ENCODE results near the gene SESTD1. TPM values are rescaled to one million over a fixed set of nuclear protein-coding genes. Genes with fewer than 3 reads are reported as not detected.
A peak's percentile ranks its signal among the peaks of the same experiment; 100 is the strongest.

SESTD1 gene
- total RNA-seq, 1 experiment from 2014 or later: 26.9 TPM

DNA sequence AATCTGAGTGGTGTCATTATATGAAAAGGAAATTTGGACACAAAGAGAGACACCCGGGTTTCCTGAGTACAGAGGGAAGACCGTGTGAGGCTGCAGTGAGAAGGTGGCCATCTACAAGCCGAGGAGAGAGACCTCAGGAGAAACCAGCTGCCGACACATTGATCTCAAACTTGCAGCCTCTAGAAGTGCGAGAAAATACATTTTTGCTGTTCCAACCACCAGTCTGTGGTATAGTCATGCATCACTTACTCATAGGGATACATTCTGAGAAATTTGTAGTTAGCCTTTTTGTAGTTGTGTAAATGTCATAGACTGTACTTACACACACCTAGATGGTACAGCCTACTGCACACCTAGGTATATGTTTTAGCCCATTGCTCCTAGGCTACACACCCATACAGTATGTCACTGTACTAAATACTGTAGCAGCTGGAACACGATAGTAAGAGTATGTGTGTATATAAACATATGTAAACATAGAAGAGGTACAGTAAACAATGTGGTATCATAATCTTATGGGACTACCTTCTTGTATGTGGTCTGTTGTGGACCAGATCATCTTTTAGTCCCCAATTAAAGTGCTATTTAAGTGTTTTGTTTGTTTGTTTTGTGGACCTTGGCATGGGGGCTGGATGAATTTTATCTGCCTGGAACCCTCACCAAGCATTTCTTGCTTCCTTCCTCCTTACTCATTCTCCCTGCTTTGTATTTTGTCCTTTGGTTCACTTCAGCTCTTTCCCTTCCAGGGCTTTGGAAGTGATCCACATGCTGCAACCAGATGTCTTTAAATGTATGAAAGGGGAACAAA is 38.3 kb upstream of the SESTD1 start:
- DNase-seq (ENCODE audit: low spot score): no peak
- POLR2A ChIA-PET (ENCODE audit: low non-redundant PET): no interaction called here
- H3K4me1 ChIP-seq (ENCODE audit: insufficient read depth, low read length, poor library complexity, severe bottlenecking): no peaks in the 10 kb centered on the region
- intact Hi-C loops (cut with micrococcal nuclease; ENCODE audit: unreplicated experiment): no loop called here
- no peak overlapping the region for H3K4me3 ChIP-seq (ENCODE audit: low read depth, low read length, poor library complexity, severe bottlenecking)
- no peaks in the 10 kb centered on the region for H3K27me3 ChIP-seq (replicated peaks; ENCODE audit: insufficient read depth, low read depth, low read length, poor library complexity)
- H3K27ac ChIP-seq (ENCODE audit: low read depth, low read length, poor library complexity, severe bottlenecking): no peak overlapping the region
- no peak for TF ChIP-seq EZH2 (IDR thresholded peaks at IDR 0.05; ENCODE audit: borderline replicate concordance, low read depth, low read length, poor library complexity, severe bottlenecking)
- TF ChIP-seq, protein P1, sequence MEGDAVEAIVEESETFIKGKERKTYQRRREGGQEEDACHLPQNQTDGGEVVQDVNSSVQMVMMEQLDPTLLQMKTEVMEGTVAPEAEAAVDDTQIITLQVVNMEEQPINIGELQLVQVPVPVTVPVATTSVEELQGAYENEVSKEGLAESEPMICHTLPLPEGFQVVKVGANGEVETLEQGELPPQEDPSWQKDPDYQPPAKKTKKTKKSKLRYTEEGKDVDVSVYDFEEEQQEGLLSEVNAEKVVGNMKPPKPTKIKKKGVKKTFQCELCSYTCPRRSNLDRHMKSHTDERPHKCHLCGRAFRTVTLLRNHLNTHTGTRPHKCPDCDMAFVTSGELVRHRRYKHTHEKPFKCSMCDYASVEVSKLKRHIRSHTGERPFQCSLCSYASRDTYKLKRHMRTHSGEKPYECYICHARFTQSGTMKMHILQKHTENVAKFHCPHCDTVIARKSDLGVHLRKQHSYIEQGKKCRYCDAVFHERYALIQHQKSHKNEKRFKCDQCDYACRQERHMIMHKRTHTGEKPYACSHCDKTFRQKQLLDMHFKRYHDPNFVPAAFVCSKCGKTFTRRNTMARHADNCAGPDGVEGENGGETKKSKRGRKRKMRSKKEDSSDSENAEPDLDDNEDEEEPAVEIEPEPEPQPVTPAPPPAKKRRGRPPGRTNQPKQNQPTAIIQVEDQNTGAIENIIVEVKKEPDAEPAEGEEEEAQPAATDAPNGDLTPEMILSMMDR (conservative IDR thresholded peaks at IDR 0.05; ENCODE audit: low read depth, low read length): no peak
- H3K9me3 ChIP-seq (ENCODE audit: low read depth, low read length, poor library complexity, severe bottlenecking): no peaks in the 10 kb centered on the region
- H3K36me3 ChIP-seq (ENCODE audit: insufficient read depth, low read length, poor library complexity, severe bottlenecking): no peaks in the 10 kb centered on the region
- CTCF ChIA-PET: no interaction called here
- BruUV-seq (replicated peaks): no TSS peak

DNA sequence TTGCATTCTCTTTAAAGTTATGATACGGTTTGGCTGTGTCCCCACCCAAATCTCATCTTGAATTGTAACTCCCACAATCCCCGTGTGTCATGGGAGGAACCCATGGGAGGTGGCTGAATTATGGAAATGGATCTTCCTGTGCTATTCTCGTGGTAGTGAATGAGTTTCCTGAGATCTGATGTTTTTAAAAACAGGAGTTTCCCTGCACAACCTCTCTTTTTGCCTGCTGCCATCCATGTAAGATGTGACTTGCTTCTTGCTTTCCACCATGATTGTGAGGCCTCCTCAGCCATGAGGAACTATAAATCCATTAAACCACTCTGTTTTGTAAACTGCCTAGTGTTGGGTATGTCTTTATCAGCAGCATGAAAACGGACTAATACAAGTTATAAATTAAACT is 37.5 kb upstream of the SESTD1 start:
- peak; percentile 16 for DNase-seq (ENCODE audit: low spot score)
- Histone ChIP-seq H3K27ac (ENCODE audit: low read depth, low read length, poor library complexity, severe bottlenecking) (no peak overlapping the region), H3K4me1 (ENCODE audit: insufficient read depth, low read length, poor library complexity, severe bottlenecking) (no peaks in the 10 kb centered on the region), H3K36me3 (ENCODE audit: insufficient read depth, low read length, poor library complexity, severe bottlenecking) (no peaks in the 10 kb centered on the region), H3K27me3 (replicated peaks; ENCODE audit: insufficient read depth, low read depth, low read length, poor library complexity) (no peaks in the 10 kb centered on the region), H3K9me3 (ENCODE audit: low read depth, low read length, poor library complexity, severe bottlenecking) (no peaks in the 10 kb centered on the region), H3K4me3 (ENCODE audit: low read depth, low read length, poor library complexity, severe bottlenecking) (no peak overlapping the region)
- CTCF ChIA-PET: no interaction called here
- POLR2A ChIA-PET (ENCODE audit: low non-redundant PET): no interaction called here
- TF ChIP-seq, protein P1 (conservative IDR thresholded peaks at IDR 0.05; ENCODE audit: low read depth, low read length): no peak
- TF ChIP-seq EZH2 (IDR thresholded peaks at IDR 0.05; ENCODE audit: borderline replicate concordance, low read depth, low read length, poor library complexity, severe bottlenecking): no peak
- intact Hi-C loops (cut with micrococcal nuclease; ENCODE audit: unreplicated experiment): no loop called here
- BruUV-seq (replicated peaks): no TSS peak

DNA sequence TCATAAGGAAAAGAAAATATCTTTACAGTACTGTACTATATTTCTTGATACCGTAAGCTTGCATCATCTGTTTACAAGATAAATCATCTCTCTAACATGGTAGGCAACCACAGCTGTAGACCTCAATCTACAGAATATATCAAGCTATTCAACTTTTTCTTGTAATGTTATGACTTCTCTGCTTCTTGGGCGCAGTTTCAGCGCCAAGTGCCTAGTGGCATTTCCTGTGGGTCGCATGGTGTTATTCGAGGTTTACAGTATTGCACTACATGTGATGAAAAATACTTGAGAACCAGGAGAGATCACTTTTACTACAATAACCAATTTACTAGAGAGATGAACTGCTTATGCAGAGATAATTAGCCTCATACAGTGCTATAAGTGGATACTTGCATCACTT is 34.0 kb upstream of the SESTD1 start:
- Histone ChIP-seq H3K27me3 (replicated peaks; ENCODE audit: insufficient read depth, low read depth, low read length, poor library complexity) (no peaks in the 10 kb centered on the region), H3K36me3 (ENCODE audit: insufficient read depth, low read length, poor library complexity, severe bottlenecking) (no peaks in the 10 kb centered on the region), H3K4me3 (ENCODE audit: low read depth, low read length, poor library complexity, severe bottlenecking) (no peak overlapping the region), H3K4me1 (ENCODE audit: insufficient read depth, low read length, poor library complexity, severe bottlenecking) (no peaks in the 10 kb centered on the region), H3K9me3 (ENCODE audit: low read depth, low read length, poor library complexity, severe bottlenecking) (no peaks in the 10 kb centered on the region), H3K27ac (ENCODE audit: low read depth, low read length, poor library complexity, severe bottlenecking) (no peak overlapping the region)
- CTCF ChIA-PET: no interaction called here
- TF ChIP-seq, protein P1 (conservative IDR thresholded peaks at IDR 0.05; ENCODE audit: low read depth, low read length): no peak
- TF ChIP-seq EZH2 (IDR thresholded peaks at IDR 0.05; ENCODE audit: borderline replicate concordance, low read depth, low read length, poor library complexity, severe bottlenecking): no peak
- POLR2A ChIA-PET (ENCODE audit: low non-redundant PET): no interaction called here
- peak; percentile 4 for DNase-seq (ENCODE audit: low spot score)
- no TSS peak for BruUV-seq (replicated peaks)
- intact Hi-C loops (cut with micrococcal nuclease; ENCODE audit: unreplicated experiment): no loop called here

Data from A673 (cell line).